ENCODE data around the gene PLEKHA1. TPM values are rescaled to one million over a fixed set of nuclear protein-coding genes. Genes with fewer than 3 reads are reported as not detected.

The PLEKHA1 gene
- total and polyA plus RNA-seq, 2 of the 4 experiments (the other 2 are of a cell fraction) = 7.2 to 9.5 TPM

DNA sequence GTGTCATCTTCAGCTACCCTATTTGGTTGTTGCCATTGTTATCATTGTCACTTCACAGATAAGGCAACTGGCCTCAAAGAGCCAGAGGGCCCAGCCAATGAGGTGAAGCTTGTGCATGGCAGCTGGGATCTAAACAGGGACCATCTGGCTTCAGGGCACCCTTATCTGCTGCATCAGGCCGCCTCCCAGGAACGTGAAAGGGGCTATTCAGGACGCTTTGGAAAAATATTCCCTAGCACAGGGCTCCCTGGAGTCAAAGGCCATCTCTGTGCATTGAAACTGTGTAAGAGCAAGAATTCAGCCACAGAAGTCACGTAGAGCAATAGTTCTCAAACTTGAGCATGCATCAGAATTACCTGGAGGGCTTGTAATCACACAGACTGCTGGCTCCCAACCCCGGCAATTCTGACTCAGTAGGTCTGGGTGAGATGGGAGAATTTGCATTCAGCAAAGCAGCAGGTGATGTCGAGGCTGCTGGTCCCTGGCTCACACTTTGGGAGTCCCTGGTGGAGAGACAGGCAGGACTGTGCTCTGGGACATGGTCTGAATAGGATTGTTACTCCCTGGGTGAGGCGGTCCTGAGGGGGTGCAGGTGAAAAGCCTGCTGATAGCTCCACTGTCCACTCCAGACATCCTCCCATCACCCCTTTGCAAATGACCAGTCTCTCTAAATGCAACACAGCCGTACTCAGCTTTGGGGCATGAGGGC lies 21.5 kb upstream of the PLEKHA1 start:
- Histone ChIP-seq H3K14ac (replicated peaks; ENCODE audit: low read depth, low read length) (no peak overlapping the region), H4K20me1 (ENCODE audit: insufficient read depth, low read length) (no peaks in the 10 kb centered on the region; the same call in 1 of the 2 replicates), H3K9me3 (ENCODE audit: control insufficient read depth, insufficient read depth, low read length) (peaks cover 2% of the 10 kb centered on the region; the same call in 1 of the 2 replicates), H3K36me3 (ENCODE audit: control insufficient read depth, insufficient read depth, low read length) (no peaks in the 10 kb centered on the region), H3K9me1 (ENCODE audit: insufficient read depth, low read length) (no peaks in the 10 kb centered on the region), H3K4me2 (ENCODE audit: low read depth, low read length) (no peak overlapping the region), H3K79me1 (ENCODE audit: low read depth in 1 of 2, low read length in 2 of 2) (no peaks in the 10 kb centered on the region), H4K8ac (ENCODE audit: low read depth in 2 of 2, low read length in 2 of 2) (no peak overlapping the region), H3K4me1 (ENCODE audit: control insufficient read depth, insufficient read depth, low read length) (no peaks in the 10 kb centered on the region), H4K91ac (ENCODE audit: insufficient read depth, low read depth, low read length) (no peak overlapping the region), H3K9ac (ENCODE audit: low read depth, low read length) (no peak overlapping the region), H3K27me3 (ENCODE audit: control insufficient read depth, insufficient read depth, low read length) (peaks cover 37% of the 10 kb centered on the region), H2AK5ac (ENCODE audit: low read depth, low read length) (no peak overlapping the region), H3K18ac (ENCODE audit: low read depth, low read length) (no peak overlapping the region), H4K5ac (ENCODE audit: low read depth, low read length) (no peak overlapping the region), H2BK20ac (ENCODE audit: low read depth, low read length) (no peak overlapping the region), H2BK120ac (ENCODE audit: low read depth, low read length) (no peak overlapping the region), H2AK9ac (replicated peaks; ENCODE audit: low read depth, low read length, poor library complexity) (no peak overlapping the region), H2AFZ (replicated peaks; ENCODE audit: low read length, poor library complexity) (no peak overlapping the region), H2BK5ac (ENCODE audit: low read depth, low read length, poor library complexity, severe bottlenecking) (no peak overlapping the region), H3K56ac (ENCODE audit: extremely low read depth, insufficient read depth, low read length) (no peak overlapping the region), H3K27ac (ENCODE audit: insufficient read depth, low read length) (no peak overlapping the region), H2BK15ac (ENCODE audit: low read depth, low read length) (no peak overlapping the region), H3K23ac (ENCODE audit: low read depth, low read length) (no peak overlapping the region), H3K4ac (ENCODE audit: low read depth, low read length) (no peak overlapping the region), H3K4me3 (ENCODE audit: insufficient read depth, low read depth, low read length) (no peak overlapping the region)
- intact Hi-C loops (cut with micrococcal nuclease) = no loop called here
- ChIA-PET POLR2A (ENCODE audit: unreplicated experiment) (no interaction called here), CTCF (interaction anchor here (0.9 to 1.4 kb wide), 2 partner anchors 10 to 54 kb away, joined by 3 read pairs; no protein-coding TSS in a partner anchor)
- ATAC-seq (ENCODE audit: low read depth) = no peak
- dilution Hi-C loops (cut with HindIII; ENCODE audit: low sequenced_read_pairs, unreplicated experiment) = no loop called here
- WGBS, 2 experiments (ENCODE audit: extremely low coverage in 2 of 2, insufficient read length in 1 of 2) = 24% methylated on average over 4 of the region's 8 CpGs; no CpG with 5 or more reads in 1 of the 2 experiments
- BruUV-seq (replicated peaks) = no TSS peak
- DNase-seq = no peak
- TF ChIP-seq, protein P1, sequence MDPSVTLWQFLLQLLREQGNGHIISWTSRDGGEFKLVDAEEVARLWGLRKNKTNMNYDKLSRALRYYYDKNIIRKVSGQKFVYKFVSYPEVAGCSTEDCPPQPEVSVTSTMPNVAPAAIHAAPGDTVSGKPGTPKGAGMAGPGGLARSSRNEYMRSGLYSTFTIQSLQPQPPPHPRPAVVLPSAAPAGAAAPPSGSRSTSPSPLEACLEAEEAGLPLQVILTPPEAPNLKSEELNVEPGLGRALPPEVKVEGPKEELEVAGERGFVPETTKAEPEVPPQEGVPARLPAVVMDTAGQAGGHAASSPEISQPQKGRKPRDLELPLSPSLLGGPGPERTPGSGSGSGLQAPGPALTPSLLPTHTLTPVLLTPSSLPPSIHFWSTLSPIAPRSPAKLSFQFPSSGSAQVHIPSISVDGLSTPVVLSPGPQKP (IDR thresholded peaks at IDR 0.05; ENCODE audit: borderline replicate concordance, low read depth, low read length) = no peak
- TF ChIP-seq SMC3 (IDR thresholded peaks at IDR 0.05; ENCODE audit: low read depth, low read length) = no peak
- TF ChIP-seq, protein P2, sequence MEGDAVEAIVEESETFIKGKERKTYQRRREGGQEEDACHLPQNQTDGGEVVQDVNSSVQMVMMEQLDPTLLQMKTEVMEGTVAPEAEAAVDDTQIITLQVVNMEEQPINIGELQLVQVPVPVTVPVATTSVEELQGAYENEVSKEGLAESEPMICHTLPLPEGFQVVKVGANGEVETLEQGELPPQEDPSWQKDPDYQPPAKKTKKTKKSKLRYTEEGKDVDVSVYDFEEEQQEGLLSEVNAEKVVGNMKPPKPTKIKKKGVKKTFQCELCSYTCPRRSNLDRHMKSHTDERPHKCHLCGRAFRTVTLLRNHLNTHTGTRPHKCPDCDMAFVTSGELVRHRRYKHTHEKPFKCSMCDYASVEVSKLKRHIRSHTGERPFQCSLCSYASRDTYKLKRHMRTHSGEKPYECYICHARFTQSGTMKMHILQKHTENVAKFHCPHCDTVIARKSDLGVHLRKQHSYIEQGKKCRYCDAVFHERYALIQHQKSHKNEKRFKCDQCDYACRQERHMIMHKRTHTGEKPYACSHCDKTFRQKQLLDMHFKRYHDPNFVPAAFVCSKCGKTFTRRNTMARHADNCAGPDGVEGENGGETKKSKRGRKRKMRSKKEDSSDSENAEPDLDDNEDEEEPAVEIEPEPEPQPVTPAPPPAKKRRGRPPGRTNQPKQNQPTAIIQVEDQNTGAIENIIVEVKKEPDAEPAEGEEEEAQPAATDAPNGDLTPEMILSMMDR (conservative IDR thresholded peaks at IDR 0.05; ENCODE audit: low read depth, low read length) = no peak
- no peak for TF ChIP-seq RAD21 (IDR thresholded peaks at IDR 0.05; ENCODE audit: low read length)
- TF ChIP-seq FOS (IDR thresholded peaks at IDR 0.05; ENCODE audit: low read depth, low read length) = no peak
- no peak for TF ChIP-seq MXI1 (IDR thresholded peaks at IDR 0.05; ENCODE audit: borderline replicate concordance, low read depth, low read length)
- no peak for TF ChIP-seq MAFK (IDR thresholded peaks at IDR 0.05; ENCODE audit: low read depth, low read length)
- in situ Hi-C loops (cut with MboI; ENCODE audit: low sequenced_read_pairs) = no loop called here
